HG03139 (cell line): Measurements from ENCODE around the gene RBCK1.
"Not testable (repeated sequence)": the region's sequence is repeated elsewhere in the genome, so short reads cannot be mapped to it uniquely, and the experiment has no call there.

ENCODE experiments used
- ATAC-seq: cut with Tn5 transposase; IDR thresholded peaks from one replicate; pipeline ENCODE4 v1.9.1; 2021; ENCODE audit not compliant: unreplicated experiment

The RBCK1 gene

GRCh38 chr20:467755-468154 is 59.7 kb downstream of the RBCK1 start:
- ATAC-seq = no peak

- no peak for ATAC-seq
Measured at GRCh38 chr20:469746-470490, 61.8 kb downstream of the RBCK1 start.

- ATAC-seq = no peak
Measured at GRCh38 chr20:472137-472846, 64.2 kb downstream of the RBCK1 start.

GRCh38 chr20:472889-473292 is 64.8 kb downstream of the RBCK1 start:
- ATAC-seq = no peak

- no peak for ATAC-seq
Measured at GRCh38 chr20:474581-474980, 66.5 kb downstream of the RBCK1 start.

- ATAC-seq = no peak
Measured at GRCh38 chr20:475463-476357, 67.6 kb downstream of the RBCK1 start.

GRCh38 chr20:476561-477249 is 68.6 kb downstream of the RBCK1 start:
- not testable (repeated sequence) for ATAC-seq

- no peak for ATAC-seq
Measured at GRCh38 chr20:478010-478948, 70.2 kb downstream of the RBCK1 start.

- ATAC-seq = no peak
Measured at GRCh38 chr20:478949-479429, 70.9 kb downstream of the RBCK1 start.

GRCh38 chr20:479487-479886 is 71.4 kb downstream of the RBCK1 start:
- no peak for ATAC-seq

- ATAC-seq = no peak
Measured at GRCh38 chr20:480044-480443, 71.9 kb downstream of the RBCK1 start.

GRCh38 chr20:481167-481566 is 73.1 kb downstream of the RBCK1 start:
- ATAC-seq = no peak
